PC-9 (cell line): Measurements from ENCODE around the gene OR5AN1. TPM values are rescaled to one million over a fixed set of nuclear protein-coding genes. Genes with fewer than 3 reads are reported as not detected.

Experiments
- BruUV-seq: library from RNA; stranded (reverse); fragments of 400-500 nt; replicated peaks from 2 replicates; lab custom pipeline; 2021; lab: Mats Ljungman, UMichigan
- CTCF ChIA-PET: fragments of 300-600 bp; sonication (Branson Sonifier 250); formaldehyde crosslinking; loops from one replicate; lab custom pipeline; 2022; ENCODE audit warnings: antibody characterized with exemption; lab: Charles Lee
- POLR2A ChIA-PET: fragments of 300-600 bp; sonication (Branson Sonifier 250); formaldehyde crosslinking; loops from one replicate; lab custom pipeline; 2022; ENCODE audit warnings: antibody characterized with exemption; ENCODE audit not compliant: unreplicated experiment; lab: Charles Lee
- DNase-seq, 2 experiments: peaks; one replicate each; pipeline versions ENCODE4 v3.0.0 to v3.0.0-alpha.2; 2015 to 2022; ENCODE audit warnings: mixed read lengths in 1 of 2
- H2AFZ ChIP-seq: fragments of 200-600 bp; sonication (generic); 2 replicates; pipeline ENCODE4 v1.8.1; 2017; ENCODE audit warnings: antibody characterized with exemption
- H3F3A ChIP-seq: fragments of 200-600 bp; sonication (generic); 2 replicates; pipeline ENCODE4 v1.8.1; 2017; ENCODE audit warnings: antibody characterized with exemption, mild to moderate bottlenecking, low read depth; ENCODE audit not compliant: insufficient read depth
- H3K27ac ChIP-seq: fragments of 200-600 bp; sonication (generic); 2 replicates; pipeline ENCODE4 v1.6.1; 2016; ENCODE audit warnings: mixed run types
- H3K27me3 ChIP-seq: fragments of 200-600 bp; sonication (generic); 2 replicates; pipeline ENCODE4 v1.6.1; 2016; ENCODE audit warnings: low read depth, mixed run types; ENCODE audit not compliant: insufficient read depth
- H3K36me3 ChIP-seq: fragments of 200-600 bp; sonication (generic); 2 replicates; pipeline ENCODE4 v1.6.1; 2016; ENCODE audit warnings: low read depth, mixed run types
- H3K4me1 ChIP-seq: fragments of 200-600 bp; sonication (generic); replicated peaks from 2 replicates; pipeline ENCODE4 v1.6.1; 2016; ENCODE audit warnings: mixed run types; ENCODE audit not compliant: insufficient read depth
- H3K4me2 ChIP-seq: fragments of 200-600 bp; sonication (generic); 2 replicates; pipeline ENCODE4 v1.6.1; 2017; ENCODE audit warnings: mixed run types
- H3K4me3 ChIP-seq: fragments of 200-600 bp; sonication (generic); 2 replicates; pipeline ENCODE4 v1.6.1; 2016; ENCODE audit warnings: mixed run types
- H3K79me2 ChIP-seq: fragments of 200-600 bp; sonication (generic); 2 replicates; pipeline ENCODE4 v1.6.1; 2017; ENCODE audit warnings: low read depth, mixed run types
- H3K9me2 ChIP-seq: fragments of 200-600 bp; sonication (generic); 2 replicates; pipeline ENCODE4 v1.8.1; 2017; ENCODE audit warnings: mild to moderate bottlenecking; ENCODE audit not compliant: insufficient read depth
- H3K9me3 ChIP-seq: fragments of 200-600 bp; sonication (generic); 2 replicates; pipeline ENCODE4 v1.8.1; 2016; ENCODE audit warnings: low read depth; ENCODE audit not compliant: insufficient read depth
- H4K20me1 ChIP-seq: fragments of 200-600 bp; sonication (generic); 2 replicates; pipeline ENCODE4 v1.8.1; 2017; ENCODE audit not compliant: insufficient read depth
- CTCF ChIP-seq: fragments of 200-600 bp; sonication (generic); conservative IDR thresholded peaks from 2 replicates; pipeline ENCODE4 v1.6.1; 2017; ENCODE audit warnings: mixed run types, antibody characterized with exemption, mild to moderate bottlenecking, moderate library complexity
- EZH2 ChIP-seq: fragments of 200-600 bp; sonication (generic); IDR thresholded peaks from 2 replicates; pipeline ENCODE4 v1.8.0; 2017; ENCODE audit warnings: antibody characterized with exemption, low read depth
- intact Hi-C: fragments of 100-400 bp; cut with micrococcal nuclease; formaldehyde crosslinking; loops from one replicate; pipeline ENCODE4 v1.10.0; 2022; ENCODE audit not compliant: unreplicated experiment
- total RNA-seq: library from RNA; stranded (reverse); gene quantifications from 2 replicates; pipeline ENCODE4 v1.2.3, GENCODE V29; 2021

OR5AN1 gene
- total RNA-seq, 1 experiment from 2014 or later = not detected

DNA sequence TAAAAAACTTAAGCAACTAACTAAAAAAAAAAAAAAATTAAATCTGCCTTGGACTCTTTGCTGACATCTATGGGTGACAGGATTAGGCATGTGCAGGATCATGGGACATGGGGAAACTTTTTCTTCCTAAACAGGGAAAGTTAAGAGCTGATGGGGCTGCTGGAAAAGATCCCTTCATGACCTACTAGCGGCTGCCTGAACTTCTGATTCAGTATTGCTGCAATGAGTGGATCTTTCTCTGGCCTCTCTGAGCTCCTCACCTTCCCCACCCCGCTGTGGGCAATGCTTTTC lies 42.5 kb downstream of the OR5AN1 start:
- CTCF ChIA-PET = interaction anchor here (1.0 kb wide), 1 partner anchor 209 kb away, joined by 5 read pairs; no protein-coding TSS in a partner anchor
- Histone ChIP-seq H3K27me3 (no peaks in the 10 kb centered on the region), H3K4me2 (no peak overlapping the region), H4K20me1 (no peaks in the 10 kb centered on the region; the same call in 1 of the 2 replicates), H3K4me1 (no peaks in the 10 kb centered on the region), H3K27ac (no peak overlapping the region), H3K79me2 (no peaks in the 10 kb centered on the region), H3K9me3 (peaks cover 16% of the 10 kb centered on the region), H3F3A (no peaks in the 10 kb centered on the region), H3K4me3 (no peak overlapping the region), H3K9me2 (no peaks in the 10 kb centered on the region), H3K36me3 (no peaks in the 10 kb centered on the region), H2AFZ (no peak overlapping the region)
- intact Hi-C loops = no loop called here
- DNase-seq = no peak
- BruUV-seq = no TSS peak
- TF ChIP-seq CTCF = no peak
- TF ChIP-seq EZH2 = no peak
- POLR2A ChIA-PET = no interaction called here

DNA sequence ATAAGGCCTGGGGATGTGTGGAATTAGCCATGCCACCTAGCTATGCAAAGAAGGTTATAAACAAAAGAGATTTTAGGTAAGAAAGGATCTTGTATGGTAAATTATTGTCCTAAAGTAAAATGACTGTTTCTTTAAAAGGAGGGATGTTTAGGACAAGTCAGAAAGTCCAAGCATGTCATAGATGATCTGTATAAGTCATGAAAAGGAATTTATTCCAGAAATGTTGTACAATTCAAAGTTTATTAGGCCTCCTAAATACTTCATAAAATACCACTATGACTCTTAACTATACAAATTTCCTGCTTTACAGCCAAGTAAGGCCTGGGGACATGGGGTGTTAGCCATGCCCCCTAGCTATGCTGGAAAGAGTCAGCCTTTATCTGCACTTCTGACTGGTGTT lies 44.9 kb downstream of the OR5AN1 start:
- ChIA-PET POLR2A (no interaction called here), CTCF (no interaction called here)
- H3K27me3 ChIP-seq = no peaks in the 10 kb centered on the region
- intact Hi-C loops = no loop called here
- H4K20me1 ChIP-seq = no peaks in the 10 kb centered on the region; the same call in 1 of the 2 replicates
- no peaks in the 10 kb centered on the region for H3K79me2 ChIP-seq
- H3K4me3 ChIP-seq = no peak overlapping the region
- no peak overlapping the region for H2AFZ ChIP-seq
- H3K36me3 ChIP-seq = no peaks in the 10 kb centered on the region
- H3K4me1 ChIP-seq = no peaks in the 10 kb centered on the region
- H3F3A ChIP-seq = no peaks in the 10 kb centered on the region
- peaks cover 16% of the 10 kb centered on the region for H3K9me3 ChIP-seq
- DNase-seq = no peak
- no peak overlapping the region for H3K27ac ChIP-seq
- TF ChIP-seq CTCF (no peak), EZH2 (no peak)
- H3K4me2 ChIP-seq = no peak overlapping the region
- no TSS peak for BruUV-seq
- no peaks in the 10 kb centered on the region for H3K9me2 ChIP-seq

- ChIA-PET CTCF (no interaction called here), POLR2A (no interaction called here)
- no peaks in the 10 kb centered on the region for H4K20me1 ChIP-seq
- H3K27ac ChIP-seq = no peak overlapping the region
- no peaks in the 10 kb centered on the region for H3K79me2 ChIP-seq
- H2AFZ ChIP-seq = no peak overlapping the region
- BruUV-seq = no TSS peak
- 0 out of 2 replicates have a peak, but pooled peaks cover 6% of the 10 kb centered on the region for H3K27me3 ChIP-seq
- H3K4me3 ChIP-seq = no peak overlapping the region
- no peaks in the 10 kb centered on the region for H3F3A ChIP-seq
- no peaks in the 10 kb centered on the region; the same call in 1 of the 2 replicates for H3K9me2 ChIP-seq
- DNase-seq = no peak
- no peak overlapping the region for H3K4me2 ChIP-seq
- intact Hi-C loops = no loop called here
- TF ChIP-seq CTCF (no peak), EZH2 (no peak)
- H3K4me1 ChIP-seq = no peaks in the 10 kb centered on the region
- H3K9me3 ChIP-seq = no peaks in the 10 kb centered on the region; the same call in 1 of the 2 replicates
- no peaks in the 10 kb centered on the region for H3K36me3 ChIP-seq
These were observed 55.0 kb downstream of the OR5AN1 start for GRCh38 chr11:59413646-59414045.
